Medulla oblongata (tissue), 1 donor: ENCODE data around the gene MARF1.
"Not testable (repeated sequence)": the region's sequence is repeated elsewhere in the genome, so short reads cannot be mapped to it uniquely, and the experiment has no call there.

Source experiments
- DNase-seq: peaks from one replicate; pipeline ENCODE4 v3.0.0-alpha.2; 2015; ENCODE audit errors: extremely low spot score

The MARF1 gene

GRCh38 chr16:15621889-15622288, 21.1 kb downstream of the MARF1 start:
- DNase-seq: no peak

DNA sequence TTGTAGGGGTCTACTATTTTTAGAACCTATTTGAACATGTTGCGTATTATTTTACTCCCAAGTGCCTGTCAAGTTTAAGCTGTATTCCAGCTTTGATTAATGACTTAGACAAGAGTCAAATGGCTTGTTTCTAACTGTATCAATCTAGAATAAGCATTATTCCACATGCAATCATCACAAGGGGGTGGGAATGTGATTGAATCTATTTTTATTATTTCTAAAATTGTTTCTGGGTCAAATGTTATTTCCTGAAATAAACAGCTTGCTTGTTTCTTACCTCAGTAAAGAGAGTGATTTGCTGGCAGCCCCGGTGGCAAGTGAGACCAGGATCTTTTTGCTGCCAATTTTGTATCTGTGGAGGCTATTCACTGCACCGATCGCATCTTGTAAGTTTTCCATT, 21.5 kb downstream of the MARF1 start:
- DNase-seq: no peak

DNA sequence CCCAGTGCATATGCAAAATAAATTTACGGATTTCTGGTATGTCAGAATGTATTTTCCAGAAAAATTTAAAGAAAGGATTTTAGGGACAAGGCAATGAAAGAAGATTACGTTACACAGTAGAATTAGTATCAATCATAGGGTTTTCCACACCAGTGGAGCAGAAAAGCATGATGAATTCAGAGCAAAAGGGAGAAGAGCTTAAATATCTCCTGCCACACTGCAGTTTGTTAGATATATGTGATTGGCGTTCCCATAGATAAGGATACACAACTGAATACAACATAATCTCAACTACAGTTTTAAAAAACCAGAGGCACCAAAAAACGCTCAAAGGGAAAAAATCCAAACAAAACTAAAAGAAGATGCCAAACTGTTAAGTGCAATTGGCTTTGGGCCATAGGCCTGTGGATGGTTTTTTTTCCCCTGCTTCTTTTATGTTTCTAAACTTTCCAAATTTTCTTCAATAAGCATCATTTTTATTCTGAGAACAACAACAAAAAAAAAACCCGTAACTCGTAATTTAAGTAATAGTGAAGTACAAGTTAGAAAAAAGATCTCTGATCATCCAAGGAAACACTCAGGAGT, 22.3 kb downstream of the MARF1 start:
- DNase-seq: no peak

- DNase-seq: no peak
Measured at GRCh38 chr16:15618392-15618791, 24.6 kb downstream of the MARF1 start.

GRCh38 chr16:15617901-15618300, 25.1 kb downstream of the MARF1 start:
- DNase-seq: no peak

- DNase-seq: no peak
Measured at GRCh38 chr16:15616475-15617165, 26.3 kb downstream of the MARF1 start.

DNA sequence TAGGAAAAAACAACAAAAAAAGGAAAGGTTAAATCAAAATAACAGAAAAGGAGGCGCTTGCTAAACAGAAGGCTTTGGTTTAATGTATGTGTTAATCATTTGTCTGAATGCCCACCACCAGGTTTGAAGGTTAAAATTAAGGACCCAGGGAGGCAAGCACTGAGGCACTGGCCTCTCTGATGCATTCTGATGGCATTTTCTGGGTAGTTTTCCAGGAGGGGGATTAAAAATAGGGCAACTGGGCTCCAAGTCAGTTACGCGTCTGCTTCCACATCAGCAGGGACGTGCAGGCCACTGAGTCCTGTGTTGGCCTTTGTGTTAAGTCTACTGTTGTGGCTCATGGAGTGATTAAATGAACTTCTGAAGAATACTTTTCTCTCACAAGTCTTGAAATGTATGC, 26.9 kb downstream of the MARF1 start:
- no peak for DNase-seq

- DNase-seq: no peak
Measured at GRCh38 chr16:15613676-15614075, 29.3 kb downstream of the MARF1 start.

GRCh38 chr16:15611610-15612009, 31.3 kb downstream of the MARF1 start:
- no peak for DNase-seq

- DNase-seq: peak; percentile 40
Measured at GRCh38 chr16:15610369-15610871, 32.5 kb downstream of the MARF1 start.

GRCh38 chr16:15609286-15609649, 33.7 kb downstream of the MARF1 start:
- DNase-seq: no peak

DNA sequence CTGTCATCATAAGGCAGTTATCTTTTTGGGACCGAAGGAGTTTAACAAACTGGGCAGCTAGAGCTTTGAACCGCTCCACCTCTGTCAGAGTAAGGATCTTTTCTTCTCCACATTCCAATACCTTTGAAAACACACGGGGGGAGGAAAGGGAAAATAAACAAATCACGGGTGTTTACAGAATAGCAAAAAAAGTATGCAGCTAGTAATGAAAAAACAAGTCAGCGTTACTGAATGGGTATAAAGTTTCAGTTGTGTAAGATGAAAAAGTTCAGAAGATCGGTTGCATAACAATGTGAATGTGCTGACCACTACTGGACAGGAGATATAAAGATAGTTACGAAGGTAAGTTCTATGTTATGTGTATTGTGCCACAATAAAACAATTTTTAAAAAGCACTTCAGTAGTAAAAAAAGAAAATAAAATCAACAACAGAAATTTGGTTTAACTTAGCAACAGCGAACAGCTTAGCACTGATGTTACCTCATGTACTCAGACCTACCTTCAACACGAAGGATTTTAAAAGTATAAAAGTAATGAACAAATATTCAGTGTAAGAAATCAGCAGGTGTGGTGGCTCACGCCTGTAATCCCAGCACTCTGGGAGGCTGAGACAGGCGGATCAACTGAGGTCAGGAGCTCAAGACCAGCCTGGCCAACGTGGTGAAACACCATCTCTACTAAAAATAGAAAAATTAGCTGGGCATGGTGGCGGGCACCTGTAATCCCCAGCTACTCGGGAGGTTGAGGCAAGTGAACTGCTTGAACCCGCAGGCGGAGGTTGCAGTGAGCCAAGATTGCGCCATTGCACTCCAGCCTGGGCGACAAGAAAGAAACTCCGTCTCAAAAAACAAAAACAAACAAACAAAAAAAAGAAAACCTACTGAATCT, 34.3 kb downstream of the MARF1 start:
- DNase-seq: no peak

- DNase-seq: peak; percentile 78
Measured at GRCh38 chr16:15607700-15608396, 35.1 kb downstream of the MARF1 start.

- DNase-seq: not testable (repeated sequence)
Measured at GRCh38 chr16:15607221-15607699, 35.7 kb downstream of the MARF1 start.

GRCh38 chr16:15606518-15607220, 36.3 kb downstream of the MARF1 start:
- no peak for DNase-seq

DNA sequence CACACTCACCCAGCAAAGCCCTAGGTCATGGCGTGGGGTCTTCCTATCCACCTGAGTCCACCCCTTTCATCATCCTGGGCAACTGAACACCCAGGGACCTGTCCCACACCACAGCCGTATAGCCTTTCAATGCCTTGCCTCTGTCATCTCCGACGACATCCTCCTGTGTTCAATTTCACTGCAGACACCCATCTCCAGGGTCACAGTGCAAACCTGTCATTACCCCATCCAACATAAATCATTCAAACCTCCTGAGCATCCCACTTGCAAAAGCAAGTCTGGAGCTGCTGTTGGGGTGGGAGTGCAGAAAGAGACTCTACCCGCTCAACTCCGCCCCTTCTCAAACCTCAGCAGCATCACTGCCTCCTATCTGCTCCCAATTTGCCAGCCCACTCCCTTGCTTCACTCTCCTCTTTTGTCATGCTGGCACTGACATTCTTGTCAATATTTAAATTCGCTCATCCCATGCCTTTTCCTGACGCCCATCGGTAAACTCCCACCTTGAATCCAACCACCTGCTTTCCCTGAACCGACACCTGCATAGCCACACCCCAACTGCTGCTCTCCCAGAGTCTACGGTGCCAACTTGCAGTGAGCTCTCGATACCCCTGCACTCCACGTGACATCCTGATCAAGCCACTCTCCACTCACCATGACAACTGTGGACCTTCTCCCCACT, 37.0 kb downstream of the MARF1 start:
- no peak for DNase-seq

DNA sequence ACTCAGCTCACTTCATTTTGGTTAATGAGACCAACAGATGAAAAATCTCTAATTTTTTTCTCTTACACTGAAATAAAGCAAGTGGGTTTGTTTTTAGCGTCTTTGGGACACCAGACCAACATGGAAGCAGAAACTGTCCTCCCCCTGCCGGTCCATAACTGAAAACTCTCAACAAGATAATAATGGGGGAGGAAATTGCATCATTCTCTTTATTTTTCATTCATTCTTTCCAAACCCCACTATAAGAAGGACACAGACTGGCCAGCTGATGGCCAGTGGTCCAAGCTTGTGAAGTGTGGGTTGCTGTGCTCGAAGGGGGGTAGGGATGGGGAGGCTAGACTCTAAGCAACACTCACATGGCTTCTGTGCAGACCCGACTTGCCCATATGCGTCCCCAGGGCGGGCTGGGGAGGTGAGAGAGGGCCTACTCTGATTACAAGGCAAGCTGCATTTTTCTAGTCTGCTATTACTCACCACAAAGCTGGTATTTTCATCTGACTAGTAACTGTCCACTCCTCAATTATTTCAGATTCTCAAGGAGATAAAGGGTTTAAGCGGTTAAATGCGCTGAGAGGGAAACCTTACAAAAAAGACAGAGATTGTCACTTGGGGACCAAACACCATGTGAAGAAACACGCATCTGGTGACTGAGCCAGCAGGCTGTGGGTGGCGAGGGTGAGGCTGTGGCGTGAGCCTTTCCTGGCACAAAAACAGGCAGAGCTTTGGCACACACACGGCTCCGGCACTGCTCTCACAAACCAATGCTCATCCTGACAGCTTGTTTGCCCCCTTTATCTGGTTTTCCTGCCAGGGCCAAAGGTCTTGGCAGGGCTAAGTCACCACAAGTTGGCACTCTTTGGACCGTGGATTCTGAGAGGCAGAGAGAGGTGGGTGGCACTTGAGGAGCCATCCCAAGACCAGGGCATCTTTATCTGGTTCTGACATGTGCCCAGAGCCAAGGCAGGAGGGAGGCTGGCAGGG, 38.2 kb downstream of the MARF1 start:
- peak; percentile 56 for DNase-seq

DNA sequence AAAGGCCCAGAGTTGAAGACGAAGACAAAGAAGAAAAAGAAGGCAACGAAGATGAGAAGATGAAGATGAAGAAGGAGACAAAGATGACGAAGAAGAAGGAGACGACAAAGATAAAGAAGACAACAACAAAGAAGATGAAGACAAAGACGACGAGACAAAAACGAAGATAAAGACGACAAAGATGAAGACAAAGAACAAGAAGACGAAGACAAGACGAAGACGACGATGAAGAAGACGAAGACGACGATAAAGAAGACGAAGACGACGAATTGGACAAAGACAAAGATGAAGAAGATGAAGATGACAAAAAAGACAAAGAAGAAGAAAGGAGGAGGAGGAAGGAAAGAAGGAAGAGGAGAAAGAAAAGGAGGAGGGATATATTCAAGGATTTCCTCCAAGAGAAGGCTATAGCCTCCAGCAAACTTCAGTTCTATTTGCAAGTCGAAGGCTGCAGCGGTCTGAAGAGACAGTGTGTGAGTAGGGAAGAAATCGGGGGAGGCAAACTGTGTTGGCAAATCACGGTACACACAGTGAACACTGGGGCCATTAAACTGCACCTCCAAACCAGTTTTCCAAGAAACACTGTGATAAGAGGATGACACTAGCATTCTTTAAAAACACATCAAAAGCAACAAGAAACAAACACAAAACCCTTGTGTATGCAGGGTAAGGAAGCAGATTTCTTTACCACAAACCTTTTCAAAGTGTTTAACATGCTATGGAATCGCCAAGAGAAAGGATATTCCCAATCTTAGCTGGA, 40.5 kb downstream of the MARF1 start:
- DNase-seq: no peak
